HFF-Myc (cell line): ENCODE data around the gene RERG.

Source experiments
- DNase-seq: peaks from one replicate; pipeline ENCODE4 v3.0.0-alpha.2; 2011; ENCODE audit warnings: low read depth; ENCODE audit errors: extremely low read depth
- H3K4me3 ChIP-seq: replicated peaks from 2 replicates; pipeline ENCODE4 v1.5.1; 2011; ENCODE audit warnings: low read depth, mild to moderate bottlenecking, control low read depth, low read length
- TF ChIP-seq, protein P1 (sequence below): IDR thresholded peaks from 2 replicates; pipeline ENCODE4 v1.5.1; 2012; ENCODE audit warnings: mild to moderate bottlenecking, low read depth, low read length, control low read depth; ENCODE audit errors: missing control alignments

RERG gene

GRCh38 chr12:15194456-15195368, 26.5 kb downstream of the RERG start:
- DNase-seq, result no peak
- TF ChIP-seq, protein P1, sequence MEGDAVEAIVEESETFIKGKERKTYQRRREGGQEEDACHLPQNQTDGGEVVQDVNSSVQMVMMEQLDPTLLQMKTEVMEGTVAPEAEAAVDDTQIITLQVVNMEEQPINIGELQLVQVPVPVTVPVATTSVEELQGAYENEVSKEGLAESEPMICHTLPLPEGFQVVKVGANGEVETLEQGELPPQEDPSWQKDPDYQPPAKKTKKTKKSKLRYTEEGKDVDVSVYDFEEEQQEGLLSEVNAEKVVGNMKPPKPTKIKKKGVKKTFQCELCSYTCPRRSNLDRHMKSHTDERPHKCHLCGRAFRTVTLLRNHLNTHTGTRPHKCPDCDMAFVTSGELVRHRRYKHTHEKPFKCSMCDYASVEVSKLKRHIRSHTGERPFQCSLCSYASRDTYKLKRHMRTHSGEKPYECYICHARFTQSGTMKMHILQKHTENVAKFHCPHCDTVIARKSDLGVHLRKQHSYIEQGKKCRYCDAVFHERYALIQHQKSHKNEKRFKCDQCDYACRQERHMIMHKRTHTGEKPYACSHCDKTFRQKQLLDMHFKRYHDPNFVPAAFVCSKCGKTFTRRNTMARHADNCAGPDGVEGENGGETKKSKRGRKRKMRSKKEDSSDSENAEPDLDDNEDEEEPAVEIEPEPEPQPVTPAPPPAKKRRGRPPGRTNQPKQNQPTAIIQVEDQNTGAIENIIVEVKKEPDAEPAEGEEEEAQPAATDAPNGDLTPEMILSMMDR, result no peak

DNA sequence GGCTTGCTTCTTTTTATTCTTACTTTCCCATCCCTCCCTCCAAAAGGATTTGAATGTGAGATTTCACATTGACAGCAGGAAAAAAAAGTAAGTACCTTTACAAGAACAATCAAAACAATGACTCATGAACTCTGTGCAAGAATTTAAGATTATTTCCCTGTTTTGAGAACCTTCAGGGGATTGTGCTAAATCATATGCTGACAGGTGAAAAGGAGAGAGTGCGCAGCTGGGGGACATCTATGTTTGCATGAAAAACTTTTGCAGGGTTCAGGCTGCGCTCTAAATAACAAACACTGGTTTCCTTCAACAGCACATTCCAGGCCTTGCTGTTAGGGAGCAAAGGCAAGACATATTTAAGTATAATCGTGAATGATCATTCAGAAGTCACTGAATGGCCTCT, 27.3 kb downstream of the RERG start:
- DNase-seq, result no peak
- no peak overlapping the region for H3K4me3 ChIP-seq
- TF ChIP-seq, protein P1, result no peak

More at GRCh38 chr12:15194456-15195368, 26.5 kb downstream of the RERG start:
- no peak overlapping the region for H3K4me3 ChIP-seq

GRCh38 chr12:15192720-15193119, 28.5 kb downstream of the RERG start:
- H3K4me3 ChIP-seq, result no peak overlapping the region
- TF ChIP-seq, protein P1, result no peak
- no peak for DNase-seq

- no peak for DNase-seq
- TF ChIP-seq, protein P1, result no peak
- H3K4me3 ChIP-seq, result no peak overlapping the region
These were observed 33.1 kb downstream of the RERG start for GRCh38 chr12:15188127-15188526.

DNA sequence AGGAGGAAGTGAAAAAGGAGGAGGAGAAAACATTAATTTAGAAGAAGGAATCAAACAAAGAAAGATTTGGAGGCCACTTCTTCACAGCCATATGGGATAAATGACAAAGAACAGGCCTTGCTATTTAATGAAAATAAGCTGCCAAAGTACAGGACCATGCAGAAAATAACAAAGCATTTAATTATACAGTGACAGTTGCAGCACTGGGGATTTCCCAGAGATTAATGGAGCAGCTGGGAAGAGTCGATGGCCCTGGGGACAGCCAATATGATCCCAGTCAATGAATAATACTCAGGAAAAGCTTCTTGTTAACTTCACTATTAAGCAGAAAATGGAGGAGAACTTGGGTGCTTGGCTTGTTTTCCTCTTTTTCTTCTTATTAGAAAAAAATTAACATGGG, 34.6 kb downstream of the RERG start:
- DNase-seq, result no peak
- TF ChIP-seq, protein P1, result no peak
- no peak overlapping the region for H3K4me3 ChIP-seq

GRCh38 chr12:15184484-15184883, 36.7 kb downstream of the RERG start:
- DNase-seq, result no peak
- TF ChIP-seq, protein P1, result no peak

More at GRCh38 chr12:15184484-15184883, 36.7 kb downstream of the RERG start:
- no peak overlapping the region for H3K4me3 ChIP-seq
